GM12878 (cell line): ENCODE measurements around the gene MXI1.

ENCODE experiments used
- DPF2 ChIP-seq: fragments of 450-650 bp; IDR thresholded peaks from 2 replicates; pipeline ENCODE4 v1.6.1; 2017; ENCODE audit warnings: mild to moderate bottlenecking
- EGR1 ChIP-seq, 2 experiments: IDR thresholded peaks; 1 replicate in 1 of 2; 2 replicates in 1 of 2; pipeline ENCODE4 v1.6.1; 2011 to 2012; ENCODE audit warnings: low read depth in 2 of 2, low read length in 2 of 2, borderline replicate concordance in 1 of 2, mild to moderate bottlenecking in 1 of 2, moderate library complexity in 1 of 2
- JUND ChIP-seq: IDR thresholded peaks from 2 replicates; pipeline ENCODE4 v1.6.1; 2012; ENCODE audit warnings: low read depth, mild to moderate bottlenecking, low read length, improper control_type of control experiment, moderate library complexity
- POLR2A ChIP-seq: IDR thresholded peaks from 2 replicates; pipeline ENCODE4 v1.6.1; 2011; ENCODE audit warnings: low read depth, mild to moderate bottlenecking, low read length
- POLR2AphosphoS5 ChIP-seq: IDR thresholded peaks from 2 replicates; pipeline ENCODE4 v1.6.1; 2011; ENCODE audit warnings: mild to moderate bottlenecking, low read length, inconsistent platforms
- SMC3 ChIP-seq: IDR thresholded peaks from 2 replicates; pipeline ENCODE4 v1.6.1; 2011; ENCODE audit warnings: low read length, improper control_type of control experiment, borderline replicate concordance
- YY1 ChIP-seq: IDR thresholded peaks from 2 replicates; pipeline ENCODE4 v1.6.1; 2011; ENCODE audit warnings: low read depth, mild to moderate bottlenecking, low read length
- TF ChIP-seq, protein P1 (sequence below): fragments of 450-650 bp; IDR thresholded peaks from 2 replicates; pipeline ENCODE4 v1.6.1; 2017; ENCODE audit warnings: borderline replicate concordance
- TF ChIP-seq, protein P2 (sequence below): fragments of 450-650 bp; IDR thresholded peaks from 2 replicates; pipeline ENCODE4 v1.6.1; 2017; ENCODE audit warnings: antibody characterized with exemption, mild to moderate bottlenecking, moderate library complexity
- TF ChIP-seq, protein P3 (sequence below), 3 experiments: IDR thresholded peaks in 2 of 3; conservative IDR thresholded peaks in 1 of 3; 2 replicates each; pipeline ENCODE4 v1.5.1; 2011; ENCODE audit warnings: low read depth in 3 of 3, low read length in 3 of 3, mild to moderate bottlenecking in 3 of 3, control low read depth in 2 of 3, moderate library complexity in 2 of 3, inconsistent platforms in 1 of 3, mixed read lengths in 1 of 3; ENCODE audit not compliant: control insufficient read depth in 2 of 3, insufficient read depth in 1 of 3; ENCODE audit errors: extremely low read depth in 1 of 3
- TF ChIP-seq, protein P4 (sequence below): fragments of 450-650 bp; conservative IDR thresholded peaks from 2 replicates; pipeline ENCODE4 v1.6.1; 2017; ENCODE audit warnings: mild to moderate bottlenecking, moderate library complexity
- TF ChIP-seq, protein P5 (sequence below): IDR thresholded peaks from 2 replicates; pipeline ENCODE4 v1.6.1; 2011; ENCODE audit warnings: borderline replicate concordance, low read depth, mild to moderate bottlenecking, moderate library complexity, low read length; ENCODE audit not compliant: insufficient read depth, poor library complexity, severe bottlenecking
- TF ChIP-seq, protein P6 (sequence below): fragments of 450-650 bp; IDR thresholded peaks from 2 replicates; pipeline ENCODE4 v1.6.1; 2017; ENCODE audit warnings: mild to moderate bottlenecking

DNA sequence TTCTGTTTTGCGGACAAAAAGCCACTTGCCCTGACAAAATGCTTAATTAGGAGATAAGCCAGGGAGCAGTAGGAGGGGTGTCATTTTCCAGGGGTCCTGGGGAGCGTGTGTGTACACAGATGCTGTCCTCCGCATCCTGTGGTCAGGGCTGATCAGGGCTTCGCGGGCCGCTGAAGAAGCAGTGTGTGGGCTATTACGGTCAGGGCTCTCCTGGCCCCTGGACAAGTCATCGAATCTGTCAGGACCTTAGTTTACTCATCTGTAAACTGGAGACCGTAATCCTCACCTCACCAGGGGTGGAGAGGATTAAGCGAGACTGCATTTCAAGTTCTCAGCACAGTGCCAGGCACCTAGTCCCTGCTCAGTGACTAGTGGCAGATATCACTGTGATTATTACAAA, 26.0 kb upstream of the MXI1 start:
- TF ChIP-seq, protein P1, sequence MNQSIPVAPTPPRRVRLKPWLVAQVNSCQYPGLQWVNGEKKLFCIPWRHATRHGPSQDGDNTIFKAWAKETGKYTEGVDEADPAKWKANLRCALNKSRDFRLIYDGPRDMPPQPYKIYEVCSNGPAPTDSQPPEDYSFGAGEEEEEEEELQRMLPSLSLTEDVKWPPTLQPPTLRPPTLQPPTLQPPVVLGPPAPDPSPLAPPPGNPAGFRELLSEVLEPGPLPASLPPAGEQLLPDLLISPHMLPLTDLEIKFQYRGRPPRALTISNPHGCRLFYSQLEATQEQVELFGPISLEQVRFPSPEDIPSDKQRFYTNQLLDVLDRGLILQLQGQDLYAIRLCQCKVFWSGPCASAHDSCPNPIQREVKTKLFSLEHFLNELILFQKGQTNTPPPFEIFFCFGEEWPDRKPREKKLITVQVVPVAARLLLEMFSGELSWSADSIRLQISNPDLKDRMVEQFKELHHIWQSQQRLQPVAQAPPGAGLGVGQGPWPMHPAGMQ: no peak
- no peak for TF ChIP-seq DPF2
- no peak for TF ChIP-seq EGR1 (IDR thresholded peaks at IDR 0.05; ENCODE audit: borderline replicate concordance in 1 of 2, low read depth in 2 of 2, low read length in 2 of 2)
- TF ChIP-seq, protein P2, sequence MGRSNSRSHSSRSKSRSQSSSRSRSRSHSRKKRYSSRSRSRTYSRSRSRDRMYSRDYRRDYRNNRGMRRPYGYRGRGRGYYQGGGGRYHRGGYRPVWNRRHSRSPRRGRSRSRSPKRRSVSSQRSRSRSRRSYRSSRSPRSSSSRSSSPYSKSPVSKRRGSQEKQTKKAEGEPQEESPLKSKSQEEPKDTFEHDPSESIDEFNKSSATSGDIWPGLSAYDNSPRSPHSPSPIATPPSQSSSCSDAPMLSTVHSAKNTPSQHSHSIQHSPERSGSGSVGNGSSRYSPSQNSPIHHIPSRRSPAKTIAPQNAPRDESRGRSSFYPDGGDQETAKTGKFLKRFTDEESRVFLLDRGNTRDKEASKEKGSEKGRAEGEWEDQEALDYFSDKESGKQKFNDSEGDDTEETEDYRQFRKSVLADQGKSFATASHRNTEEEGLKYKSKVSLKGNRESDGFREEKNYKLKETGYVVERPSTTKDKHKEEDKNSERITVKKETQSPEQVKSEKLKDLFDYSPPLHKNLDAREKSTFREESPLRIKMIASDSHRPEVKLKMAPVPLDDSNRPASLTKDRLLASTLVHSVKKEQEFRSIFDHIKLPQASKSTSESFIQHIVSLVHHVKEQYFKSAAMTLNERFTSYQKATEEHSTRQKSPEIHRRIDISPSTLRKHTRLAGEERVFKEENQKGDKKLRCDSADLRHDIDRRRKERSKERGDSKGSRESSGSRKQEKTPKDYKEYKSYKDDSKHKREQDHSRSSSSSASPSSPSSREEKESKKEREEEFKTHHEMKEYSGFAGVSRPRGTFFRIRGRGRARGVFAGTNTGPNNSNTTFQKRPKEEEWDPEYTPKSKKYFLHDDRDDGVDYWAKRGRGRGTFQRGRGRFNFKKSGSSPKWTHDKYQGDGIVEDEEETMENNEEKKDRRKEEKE: no peak
- TF ChIP-seq, protein P3, sequence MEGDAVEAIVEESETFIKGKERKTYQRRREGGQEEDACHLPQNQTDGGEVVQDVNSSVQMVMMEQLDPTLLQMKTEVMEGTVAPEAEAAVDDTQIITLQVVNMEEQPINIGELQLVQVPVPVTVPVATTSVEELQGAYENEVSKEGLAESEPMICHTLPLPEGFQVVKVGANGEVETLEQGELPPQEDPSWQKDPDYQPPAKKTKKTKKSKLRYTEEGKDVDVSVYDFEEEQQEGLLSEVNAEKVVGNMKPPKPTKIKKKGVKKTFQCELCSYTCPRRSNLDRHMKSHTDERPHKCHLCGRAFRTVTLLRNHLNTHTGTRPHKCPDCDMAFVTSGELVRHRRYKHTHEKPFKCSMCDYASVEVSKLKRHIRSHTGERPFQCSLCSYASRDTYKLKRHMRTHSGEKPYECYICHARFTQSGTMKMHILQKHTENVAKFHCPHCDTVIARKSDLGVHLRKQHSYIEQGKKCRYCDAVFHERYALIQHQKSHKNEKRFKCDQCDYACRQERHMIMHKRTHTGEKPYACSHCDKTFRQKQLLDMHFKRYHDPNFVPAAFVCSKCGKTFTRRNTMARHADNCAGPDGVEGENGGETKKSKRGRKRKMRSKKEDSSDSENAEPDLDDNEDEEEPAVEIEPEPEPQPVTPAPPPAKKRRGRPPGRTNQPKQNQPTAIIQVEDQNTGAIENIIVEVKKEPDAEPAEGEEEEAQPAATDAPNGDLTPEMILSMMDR (IDR thresholded peaks at IDR 0.05 in 2 of 3, conservative IDR thresholded peaks at IDR 0.05 in 1 of 3; ENCODE audit: control insufficient read depth in 2 of 3, extremely low read depth in 1 of 3, insufficient read depth in 1 of 3, low read depth in 3 of 3, low read length in 3 of 3): no peak
- no peak for TF ChIP-seq SMC3
- TF ChIP-seq YY1: no peak
- TF ChIP-seq JUND: no peak
- TF ChIP-seq POLR2AphosphoS5: no peak
- TF ChIP-seq, protein P4, sequence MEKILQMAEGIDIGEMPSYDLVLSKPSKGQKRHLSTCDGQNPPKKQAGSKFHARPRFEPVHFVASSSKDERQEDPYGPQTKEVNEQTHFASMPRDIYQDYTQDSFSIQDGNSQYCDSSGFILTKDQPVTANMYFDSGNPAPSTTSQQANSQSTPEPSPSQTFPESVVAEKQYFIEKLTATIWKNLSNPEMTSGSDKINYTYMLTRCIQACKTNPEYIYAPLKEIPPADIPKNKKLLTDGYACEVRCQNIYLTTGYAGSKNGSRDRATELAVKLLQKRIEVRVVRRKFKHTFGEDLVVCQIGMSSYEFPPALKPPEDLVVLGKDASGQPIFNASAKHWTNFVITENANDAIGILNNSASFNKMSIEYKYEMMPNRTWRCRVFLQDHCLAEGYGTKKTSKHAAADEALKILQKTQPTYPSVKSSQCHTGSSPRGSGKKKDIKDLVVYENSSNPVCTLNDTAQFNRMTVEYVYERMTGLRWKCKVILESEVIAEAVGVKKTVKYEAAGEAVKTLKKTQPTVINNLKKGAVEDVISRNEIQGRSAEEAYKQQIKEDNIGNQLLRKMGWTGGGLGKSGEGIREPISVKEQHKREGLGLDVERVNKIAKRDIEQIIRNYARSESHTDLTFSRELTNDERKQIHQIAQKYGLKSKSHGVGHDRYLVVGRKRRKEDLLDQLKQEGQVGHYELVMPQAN: no peak
- no peak for TF ChIP-seq POLR2A
- TF ChIP-seq, protein P5, sequence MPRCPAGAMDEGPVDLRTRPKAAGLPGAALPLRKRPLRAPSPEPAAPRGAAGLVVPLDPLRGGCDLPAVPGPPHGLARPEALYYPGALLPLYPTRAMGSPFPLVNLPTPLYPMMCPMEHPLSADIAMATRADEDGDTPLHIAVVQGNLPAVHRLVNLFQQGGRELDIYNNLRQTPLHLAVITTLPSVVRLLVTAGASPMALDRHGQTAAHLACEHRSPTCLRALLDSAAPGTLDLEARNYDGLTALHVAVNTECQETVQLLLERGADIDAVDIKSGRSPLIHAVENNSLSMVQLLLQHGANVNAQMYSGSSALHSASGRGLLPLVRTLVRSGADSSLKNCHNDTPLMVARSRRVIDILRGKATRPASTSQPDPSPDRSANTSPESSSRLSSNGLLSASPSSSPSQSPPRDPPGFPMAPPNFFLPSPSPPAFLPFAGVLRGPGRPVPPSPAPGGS: no peak
- TF ChIP-seq, protein P6, sequence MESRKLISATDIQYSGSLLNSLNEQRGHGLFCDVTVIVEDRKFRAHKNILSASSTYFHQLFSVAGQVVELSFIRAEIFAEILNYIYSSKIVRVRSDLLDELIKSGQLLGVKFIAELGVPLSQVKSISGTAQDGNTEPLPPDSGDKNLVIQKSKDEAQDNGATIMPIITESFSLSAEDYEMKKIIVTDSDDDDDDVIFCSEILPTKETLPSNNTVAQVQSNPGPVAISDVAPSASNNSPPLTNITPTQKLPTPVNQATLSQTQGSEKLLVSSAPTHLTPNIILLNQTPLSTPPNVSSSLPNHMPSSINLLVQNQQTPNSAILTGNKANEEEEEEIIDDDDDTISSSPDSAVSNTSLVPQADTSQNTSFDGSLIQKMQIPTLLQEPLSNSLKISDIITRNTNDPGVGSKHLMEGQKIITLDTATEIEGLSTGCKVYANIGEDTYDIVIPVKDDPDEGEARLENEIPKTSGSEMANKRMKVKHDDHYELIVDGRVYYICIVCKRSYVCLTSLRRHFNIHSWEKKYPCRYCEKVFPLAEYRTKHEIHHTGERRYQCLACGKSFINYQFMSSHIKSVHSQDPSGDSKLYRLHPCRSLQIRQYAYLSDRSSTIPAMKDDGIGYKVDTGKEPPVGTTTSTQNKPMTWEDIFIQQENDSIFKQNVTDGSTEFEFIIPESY: no peak
